Endothelial cell of umbilical vein (primary cell): ENCODE measurements around the gene IRF2.

ENCODE experiments used
- EZH2 ChIP-seq: IDR thresholded peaks from 2 replicates; pipeline ENCODE4 v1.6.1; 2012; ENCODE audit warnings: borderline replicate concordance, low read depth, mild to moderate bottlenecking, moderate library complexity, low read length, inconsistent platforms; ENCODE audit not compliant: severe bottlenecking
- FOS ChIP-seq: IDR thresholded peaks from 2 replicates; pipeline ENCODE4 v1.6.1; 2011; ENCODE audit warnings: mild to moderate bottlenecking, low read length, moderate library complexity, borderline replicate concordance; ENCODE audit not compliant: insufficient read depth
- GATA2 ChIP-seq: IDR thresholded peaks from 2 replicates; pipeline ENCODE4 v1.7.0; 2011; ENCODE audit warnings: low read depth, mild to moderate bottlenecking, moderate library complexity, mixed read lengths, low read length; ENCODE audit not compliant: insufficient read length, insufficient read depth
- JUN ChIP-seq: IDR thresholded peaks from 2 replicates; pipeline ENCODE4 v1.6.1; 2011; ENCODE audit warnings: borderline replicate concordance, low read depth; ENCODE audit not compliant: insufficient read length, insufficient read depth
- POLR2A ChIP-seq: IDR thresholded peaks from 2 replicates; pipeline ENCODE4 v1.6.1; 2012; ENCODE audit warnings: low read depth, mild to moderate bottlenecking, control low read depth, low read length
- POLR2AphosphoS5 ChIP-seq: IDR thresholded peaks from 2 replicates; pipeline ENCODE4 v1.6.1; 2012; ENCODE audit warnings: low read depth, mild to moderate bottlenecking, control low read depth, low read length, moderate library complexity; ENCODE audit not compliant: insufficient read depth
- TF ChIP-seq, protein P1 (sequence below), 2 donors: IDR thresholded peaks; 1 replicate in 1 of 2; 2 replicates in 1 of 2; pipeline ENCODE4 v1.5.1; 2011; ENCODE audit warnings: low read length in 2 of 2, mild to moderate bottlenecking in 2 of 2, moderate library complexity in 2 of 2, control low read depth in 1 of 2, inconsistent platforms in 1 of 2, low read depth in 1 of 2; ENCODE audit not compliant: insufficient read depth in 1 of 2; ENCODE audit errors: extremely low read depth in 1 of 2
- TF ChIP-seq, protein P2 (sequence below): IDR thresholded peaks from 2 replicates; pipeline ENCODE4 v1.6.1; 2011; ENCODE audit not compliant: insufficient read depth, insufficient read length

GRCh38 chr4:184415071-184415470 is 59.3 kb downstream of the IRF2 start:
- TF ChIP-seq, protein P1, sequence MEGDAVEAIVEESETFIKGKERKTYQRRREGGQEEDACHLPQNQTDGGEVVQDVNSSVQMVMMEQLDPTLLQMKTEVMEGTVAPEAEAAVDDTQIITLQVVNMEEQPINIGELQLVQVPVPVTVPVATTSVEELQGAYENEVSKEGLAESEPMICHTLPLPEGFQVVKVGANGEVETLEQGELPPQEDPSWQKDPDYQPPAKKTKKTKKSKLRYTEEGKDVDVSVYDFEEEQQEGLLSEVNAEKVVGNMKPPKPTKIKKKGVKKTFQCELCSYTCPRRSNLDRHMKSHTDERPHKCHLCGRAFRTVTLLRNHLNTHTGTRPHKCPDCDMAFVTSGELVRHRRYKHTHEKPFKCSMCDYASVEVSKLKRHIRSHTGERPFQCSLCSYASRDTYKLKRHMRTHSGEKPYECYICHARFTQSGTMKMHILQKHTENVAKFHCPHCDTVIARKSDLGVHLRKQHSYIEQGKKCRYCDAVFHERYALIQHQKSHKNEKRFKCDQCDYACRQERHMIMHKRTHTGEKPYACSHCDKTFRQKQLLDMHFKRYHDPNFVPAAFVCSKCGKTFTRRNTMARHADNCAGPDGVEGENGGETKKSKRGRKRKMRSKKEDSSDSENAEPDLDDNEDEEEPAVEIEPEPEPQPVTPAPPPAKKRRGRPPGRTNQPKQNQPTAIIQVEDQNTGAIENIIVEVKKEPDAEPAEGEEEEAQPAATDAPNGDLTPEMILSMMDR (IDR thresholded peaks at IDR 0.05; ENCODE audit: extremely low read depth in 1 of 2, insufficient read depth in 1 of 2, low read depth in 1 of 2, low read length in 2 of 2), result no peak
- TF ChIP-seq FOS, result no peak
- no peak for TF ChIP-seq JUN
- no peak for TF ChIP-seq POLR2A
- TF ChIP-seq, protein P2, sequence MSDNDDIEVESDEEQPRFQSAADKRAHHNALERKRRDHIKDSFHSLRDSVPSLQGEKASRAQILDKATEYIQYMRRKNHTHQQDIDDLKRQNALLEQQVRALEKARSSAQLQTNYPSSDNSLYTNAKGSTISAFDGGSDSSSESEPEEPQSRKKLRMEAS, result no peak
- TF ChIP-seq EZH2, result no peak
- TF ChIP-seq POLR2AphosphoS5, result no peak
- no peak for TF ChIP-seq GATA2
